Vagina (tissue), 2 donors: Measurements from ENCODE around the gene APOE. TPM values are rescaled to one million over a fixed set of nuclear protein-coding genes. Genes with fewer than 3 reads are reported as not detected.

Source experiments
- DNase-seq, 2 donors: peaks; one replicate each; pipeline ENCODE4 v3.0.0-alpha.2; 2017; ENCODE audit errors: extremely low spot score in 2 of 2
- H3K27ac ChIP-seq: fragments of 200-600 bp; sonication (generic); one replicate; pipeline ENCODE4 v1.5.1; 2019
- H3K27me3 ChIP-seq: fragments of 200-600 bp; sonication (generic); one replicate; pipeline ENCODE4 v1.5.1; 2019
- H3K36me3 ChIP-seq, 2 donors: fragments of 200-600 bp; sonication (generic); one replicate each; pipeline ENCODE4 v1.5.1; 2017 to 2019
- H3K4me1 ChIP-seq: fragments of 200-600 bp; sonication (generic); one replicate; pipeline ENCODE4 v1.5.1; 2019
- H3K4me3 ChIP-seq, 2 donors: fragments of 200-600 bp; sonication (generic); 1 replicate in 1 of 2; 2 replicates in 1 of 2; pipeline ENCODE4 v1.5.1; 2016 to 2019
- H3K9me3 ChIP-seq: fragments of 200-600 bp; sonication (generic); one replicate; pipeline ENCODE4 v1.5.1; 2019
- CTCF ChIP-seq, 3 experiments: fragments of 450-650 bp in 2 of 3; fragments of 200-600 bp in 1 of 3; sonication (generic) in 1 of 3; IDR thresholded peaks; one replicate each; pipeline ENCODE4 v1.5.1; 2017 to 2019; ENCODE audit warnings: antibody characterized with exemption in 3 of 3, mild to moderate bottlenecking in 2 of 3, moderate library complexity in 2 of 3
- POLR2A ChIP-seq, 2 donors: fragments of 450-650 bp; IDR thresholded peaks; one replicate each; pipeline ENCODE4 v1.6.1; 2017; ENCODE audit warnings: antibody characterized with exemption in 2 of 2, mild to moderate bottlenecking in 2 of 2, moderate library complexity in 2 of 2
- POLR2AphosphoS5 ChIP-seq, 2 donors: sonication (generic); formaldehyde crosslinking; IDR thresholded peaks; one replicate each; pipeline ENCODE4 v1.9.0; 2017; ENCODE audit warnings: antibody characterized with exemption in 2 of 2, mild to moderate bottlenecking in 2 of 2, low read depth in 1 of 2; ENCODE audit not compliant: insufficient read depth in 1 of 2
- intact Hi-C: fragments of 100-400 bp; cut with DNase I; formaldehyde crosslinking; loops from one replicate; pipeline ENCODE4 v1.15.1; 2023
- total RNA-seq: library from RNA; depleted of rRNA; stranded (reverse); fragments of >200 nt; gene quantifications from one replicate; pipeline ENCODE4 v1.2.3, GENCODE V29; 2016

The APOE gene
- total RNA-seq, 1 donor from 2014 or later, result 170 TPM

DNA sequence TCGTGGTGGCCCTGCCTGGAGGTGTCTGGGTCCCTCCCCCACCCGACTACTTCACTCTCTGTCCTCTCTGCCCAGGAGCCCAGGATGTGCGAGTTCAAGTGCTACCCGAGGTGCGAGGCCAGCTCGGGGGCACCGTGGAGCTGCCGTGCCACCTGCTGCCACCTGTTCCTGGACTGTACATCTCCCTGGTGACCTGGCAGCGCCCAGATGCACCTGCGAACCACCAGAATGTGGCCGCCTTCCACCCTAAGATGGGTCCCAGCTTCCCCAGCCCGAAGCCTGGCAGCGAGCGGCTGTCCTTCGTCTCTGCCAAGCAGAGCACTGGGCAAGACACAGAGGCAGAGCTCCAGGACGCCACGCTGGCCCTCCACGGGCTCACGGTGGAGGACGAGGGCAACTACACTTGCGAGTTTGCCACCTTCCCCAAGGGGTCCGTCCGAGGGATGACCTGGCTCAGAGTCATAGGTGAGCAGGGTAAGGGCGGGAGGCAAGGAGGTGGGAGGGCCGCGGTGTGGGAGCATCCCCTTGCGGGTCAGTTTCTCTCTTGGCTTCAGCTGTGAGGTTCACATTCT, 40.3 kb upstream of the APOE start:
- TF ChIP-seq POLR2AphosphoS5 (IDR thresholded peaks at IDR 0.05; ENCODE audit: insufficient read depth in 1 of 2, low read depth in 1 of 2), result no peak
- no peak for TF ChIP-seq POLR2A (IDR thresholded peaks at IDR 0.05)
- TF ChIP-seq CTCF (IDR thresholded peaks at IDR 0.05), result no peak
- Histone ChIP-seq H3K9me3 (no peaks in the 10 kb centered on the region), H3K27me3 (no peaks in the 10 kb centered on the region), H3K36me3 (peaks cover 0 to 9% of the 10 kb centered on the region in 2 donors), H3K4me1 (peaks cover 6% of the 10 kb centered on the region), H3K27ac (no peak overlapping the region), H3K4me3 (no peak overlapping the region)
- intact Hi-C loops, result no loop called here
- DNase-seq, result no peak

GRCh38 chr19:44866664-44867063, 38.9 kb upstream of the APOE start:
- no peak overlapping the region for H3K27ac ChIP-seq
- peaks cover 0 to 13% of the 10 kb centered on the region in 2 donors for H3K36me3 ChIP-seq

GRCh38 chr19:44867578-44867977, 38.0 kb upstream of the APOE start:
- Histone ChIP-seq H3K27ac (no peak overlapping the region), H3K4me1 (peaks cover 8% of the 10 kb centered on the region), H3K27me3 (no peaks in the 10 kb centered on the region), H3K36me3 (peaks cover 0 to 21% of the 10 kb centered on the region in 2 donors), H3K4me3 (no peak overlapping the region), H3K9me3 (no peaks in the 10 kb centered on the region)
- intact Hi-C loops, result no loop called here
- TF ChIP-seq POLR2AphosphoS5 (IDR thresholded peaks at IDR 0.05; ENCODE audit: insufficient read depth in 1 of 2, low read depth in 1 of 2), result no peak
- no peak for TF ChIP-seq CTCF (IDR thresholded peaks at IDR 0.05)
- TF ChIP-seq POLR2A (IDR thresholded peaks at IDR 0.05), result no peak
- DNase-seq, result no peak

More at GRCh38 chr19:44866664-44867063, 38.9 kb upstream of the APOE start:
- TF ChIP-seq POLR2A (IDR thresholded peaks at IDR 0.05), result no peak
- no peak for TF ChIP-seq POLR2AphosphoS5 (IDR thresholded peaks at IDR 0.05; ENCODE audit: insufficient read depth in 1 of 2, low read depth in 1 of 2)
- TF ChIP-seq CTCF (IDR thresholded peaks at IDR 0.05), result no peak
- no peak for DNase-seq
- Histone ChIP-seq H3K4me1 (peaks cover 8% of the 10 kb centered on the region), H3K9me3 (no peaks in the 10 kb centered on the region), H3K27me3 (no peaks in the 10 kb centered on the region), H3K4me3 (no peak overlapping the region)
- intact Hi-C loops, result no loop called here

DNA sequence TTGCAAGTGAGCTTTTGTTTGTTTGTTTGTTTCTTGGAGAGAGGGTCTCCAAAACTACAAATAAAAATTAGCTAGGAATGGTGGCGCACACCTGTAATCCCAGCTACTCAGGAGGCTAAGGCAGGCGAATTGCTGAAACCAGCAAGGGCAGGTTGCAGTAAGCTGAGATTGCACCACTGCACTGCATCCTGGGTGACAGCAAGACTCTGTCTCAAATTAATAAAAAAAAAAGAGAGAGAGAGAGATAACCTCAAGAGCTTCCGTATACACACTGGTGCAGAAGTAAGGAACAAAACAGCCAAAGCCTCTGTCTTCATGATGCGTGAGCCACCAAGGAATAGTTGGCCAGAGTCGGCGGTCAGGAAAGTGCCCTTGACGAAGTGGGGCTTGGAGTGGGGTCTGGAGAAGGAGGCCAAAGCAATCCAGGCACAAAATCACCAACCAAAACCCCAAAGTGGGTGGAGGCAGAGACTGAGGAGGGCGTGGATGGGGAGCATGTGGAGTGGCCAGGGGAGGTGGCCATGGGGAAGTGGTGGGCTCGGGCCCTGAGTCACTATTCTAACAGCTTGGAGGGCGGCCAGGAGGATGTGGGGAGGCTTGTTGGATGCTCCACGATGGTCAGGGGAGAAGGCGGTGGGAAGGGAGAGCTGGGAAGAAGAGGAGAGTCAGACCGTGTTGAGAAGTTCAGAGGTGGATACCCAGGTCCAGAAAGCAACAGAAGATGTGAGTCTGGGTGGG, 35.7 kb upstream of the APOE start:
- peaks cover 8% of the 10 kb centered on the region for H3K4me1 ChIP-seq
- no peaks in the 10 kb centered on the region for H3K27me3 ChIP-seq
- H3K4me3 ChIP-seq, result no peak overlapping the region
- no peak overlapping the region for H3K27ac ChIP-seq
- intact Hi-C loops, result loop anchor here (2.0 kb wide), 1 partner anchor 69 kb away; no protein-coding TSS in a partner anchor
- DNase-seq, result no peak
- H3K9me3 ChIP-seq, result no peaks in the 10 kb centered on the region
- H3K36me3 ChIP-seq, result peaks cover 0 to 43% of the 10 kb centered on the region in 2 donors
- TF ChIP-seq POLR2A (IDR thresholded peaks at IDR 0.05) (no peak), CTCF (IDR thresholded peaks at IDR 0.05) (no peak), POLR2AphosphoS5 (IDR thresholded peaks at IDR 0.05; ENCODE audit: insufficient read depth in 1 of 2, low read depth in 1 of 2) (no peak)

- Histone ChIP-seq H3K4me1 (peaks cover 14% of the 10 kb centered on the region), H3K9me3 (no peaks in the 10 kb centered on the region), H3K27me3 (no peaks in the 10 kb centered on the region), H3K27ac (no peak overlapping the region), H3K4me3 (no peak overlapping the region), H3K36me3 (peaks cover 0 to 43% of the 10 kb centered on the region in 2 donors)
- intact Hi-C loops, result no loop called here
- TF ChIP-seq POLR2AphosphoS5 (IDR thresholded peaks at IDR 0.05; ENCODE audit: insufficient read depth in 1 of 2, low read depth in 1 of 2) (no peak), POLR2A (IDR thresholded peaks at IDR 0.05) (no peak), CTCF (IDR thresholded peaks at IDR 0.05) (no peak)
- no peak for DNase-seq
Measured at GRCh38 chr19:44871809-44872208, 33.8 kb upstream of the APOE start.
